Kidney glomerular epithelial cell (primary cell): Measurements from ENCODE around the gene TBC1D28.
"Not testable (repeated sequence)": the region's sequence is repeated elsewhere in the genome, so short reads cannot be mapped to it uniquely, and the experiment has no call there.

Experiments
- DNase-seq: peaks from one replicate; lab custom pipeline; 2025; lab: John Stamatoyannopoulos, UW

Gene TBC1D28

GRCh38 chr17:18644291-18644690, at the start of gene TBC1D28:
TSS of gene TBC1D28 (minus strand) at chr17:18644391. CDS start at chr17:18641352, 3,039 bp downstream.
- not testable (repeated sequence) for DNase-seq

GRCh38 chr17:18682668-18683067, 38.5 kb upstream of the TBC1D28 start:
- not testable (repeated sequence) for DNase-seq

- peak; percentile 76 for DNase-seq
These were observed 37.8 kb upstream of the TBC1D28 start, which contains the start of gene FOXO3B for GRCh38 chr17:18681767-18682571. TSS of gene FOXO3B (minus strand) at chr17:18682314. CDS start at chr17:18681651, 663 bp downstream.

GRCh38 chr17:18677381-18677780, 33.2 kb upstream of the TBC1D28 start:
- DNase-seq, result not testable (repeated sequence)

DNA sequence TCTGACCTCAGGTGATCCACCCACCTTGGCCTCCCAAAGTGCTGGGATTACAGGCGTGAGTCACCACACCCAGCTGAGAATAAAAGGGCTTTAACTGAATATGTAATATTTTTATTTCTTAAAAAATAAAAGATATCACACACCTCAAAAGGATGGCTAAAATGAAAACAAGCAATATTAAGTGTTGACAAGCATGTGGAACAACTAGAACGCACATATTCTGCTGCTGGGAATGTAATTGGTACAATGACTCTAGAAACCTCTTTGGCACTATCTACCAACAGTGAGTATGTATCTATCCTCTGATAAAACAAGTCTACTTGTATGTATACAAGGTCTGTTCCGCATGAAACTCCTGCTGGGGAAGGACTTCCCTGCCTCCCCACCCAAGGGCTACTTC, 32.7 kb upstream of the TBC1D28 start:
- DNase-seq, result not testable (repeated sequence)

- DNase-seq, result not testable (repeated sequence)
These were observed 28.4 kb upstream of the TBC1D28 start for GRCh38 chr17:18672395-18673227.

- not testable (repeated sequence) for DNase-seq
These were observed 24.4 kb upstream of the TBC1D28 start for GRCh38 chr17:18668625-18669024.

DNA sequence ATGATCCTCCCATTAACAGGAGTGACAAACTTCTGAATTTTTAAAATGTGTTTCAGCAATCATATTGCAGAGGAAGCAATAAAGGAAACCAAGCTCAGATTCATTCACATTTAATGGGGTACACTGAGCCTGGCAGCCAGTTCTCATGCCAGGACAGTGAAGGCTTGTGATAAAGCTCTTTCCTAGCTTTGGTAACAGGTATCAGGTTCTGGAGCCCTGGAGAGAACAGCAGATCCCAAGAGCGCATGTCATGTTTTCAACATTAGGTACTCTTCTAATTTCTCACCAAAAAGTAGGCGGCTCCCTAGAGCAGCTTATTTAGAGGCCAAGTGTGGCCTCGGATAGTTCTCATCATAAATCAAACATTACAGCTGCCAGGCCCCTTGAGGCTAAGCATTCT, 23.3 kb upstream of the TBC1D28 start:
- DNase-seq, result not testable (repeated sequence)

DNA sequence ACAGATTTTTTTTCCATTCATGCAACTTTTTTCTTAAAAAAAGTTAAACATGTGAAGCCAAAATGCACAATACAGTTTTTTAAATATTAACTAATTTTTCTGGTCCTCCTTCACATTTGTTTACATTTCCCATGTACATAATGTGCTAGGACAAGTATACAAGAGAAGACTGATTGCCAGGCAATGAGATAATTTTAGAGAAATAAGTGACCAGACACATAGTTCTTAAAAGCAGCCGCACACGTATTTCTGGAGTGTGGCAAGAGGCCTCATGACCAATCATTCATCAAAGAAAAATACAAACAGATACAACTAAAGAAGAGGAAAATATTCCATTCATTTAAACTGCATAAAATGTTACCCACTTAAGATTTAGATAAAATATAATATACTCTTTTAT, 22.1 kb upstream of the TBC1D28 start:
- not testable (repeated sequence) for DNase-seq

DNA sequence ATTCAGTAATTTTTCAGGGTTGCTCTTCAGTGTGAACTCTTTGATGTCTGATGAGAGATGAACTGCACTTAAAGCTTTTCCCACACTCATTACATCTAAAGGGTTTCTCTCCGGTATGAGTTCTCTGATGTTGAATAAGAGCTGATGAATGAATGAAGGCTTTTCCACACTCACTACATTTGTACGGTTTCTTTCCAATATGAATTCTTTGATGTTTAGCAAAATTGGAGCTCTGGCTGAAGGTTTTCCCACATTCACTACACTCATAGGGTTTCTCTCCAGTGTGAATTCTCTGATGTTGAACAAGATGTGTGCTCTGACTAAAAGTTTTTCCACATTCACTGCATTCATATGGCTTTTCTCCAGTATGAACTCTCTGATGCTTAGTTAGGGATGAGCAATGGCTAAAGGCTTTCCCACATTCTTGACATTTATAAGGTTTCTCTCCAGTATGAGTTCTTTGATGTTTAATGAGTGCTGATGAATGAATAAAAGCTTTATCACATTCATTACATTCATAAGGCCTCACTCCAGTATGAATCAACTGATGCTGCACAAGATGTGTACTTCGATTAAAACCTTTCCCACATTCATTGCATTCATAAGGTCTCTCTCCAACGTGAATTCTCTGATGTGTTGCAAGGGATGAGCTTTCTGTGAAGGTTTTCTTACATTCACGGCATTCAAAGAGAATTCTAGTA, 17.9 kb upstream of the TBC1D28 start:
- DNase-seq, result not testable (repeated sequence)

- DNase-seq, result not testable (repeated sequence)
These were observed 5.9 kb upstream of the TBC1D28 start for GRCh38 chr17:18650094-18650493.

- not testable (repeated sequence) for DNase-seq
These were observed 1.1 kb downstream of the TBC1D28 start for GRCh38 chr17:18643124-18643523.

- not testable (repeated sequence) for DNase-seq
These were observed 5.8 kb downstream of the TBC1D28 start for GRCh38 chr17:18638357-18638756.

- not testable (repeated sequence) for DNase-seq
These were observed 8.0 kb downstream of the TBC1D28 start for GRCh38 chr17:18636237-18636636.

GRCh38 chr17:18635773-18636172, 8.4 kb downstream of the TBC1D28 start:
- DNase-seq, result not testable (repeated sequence)

DNA sequence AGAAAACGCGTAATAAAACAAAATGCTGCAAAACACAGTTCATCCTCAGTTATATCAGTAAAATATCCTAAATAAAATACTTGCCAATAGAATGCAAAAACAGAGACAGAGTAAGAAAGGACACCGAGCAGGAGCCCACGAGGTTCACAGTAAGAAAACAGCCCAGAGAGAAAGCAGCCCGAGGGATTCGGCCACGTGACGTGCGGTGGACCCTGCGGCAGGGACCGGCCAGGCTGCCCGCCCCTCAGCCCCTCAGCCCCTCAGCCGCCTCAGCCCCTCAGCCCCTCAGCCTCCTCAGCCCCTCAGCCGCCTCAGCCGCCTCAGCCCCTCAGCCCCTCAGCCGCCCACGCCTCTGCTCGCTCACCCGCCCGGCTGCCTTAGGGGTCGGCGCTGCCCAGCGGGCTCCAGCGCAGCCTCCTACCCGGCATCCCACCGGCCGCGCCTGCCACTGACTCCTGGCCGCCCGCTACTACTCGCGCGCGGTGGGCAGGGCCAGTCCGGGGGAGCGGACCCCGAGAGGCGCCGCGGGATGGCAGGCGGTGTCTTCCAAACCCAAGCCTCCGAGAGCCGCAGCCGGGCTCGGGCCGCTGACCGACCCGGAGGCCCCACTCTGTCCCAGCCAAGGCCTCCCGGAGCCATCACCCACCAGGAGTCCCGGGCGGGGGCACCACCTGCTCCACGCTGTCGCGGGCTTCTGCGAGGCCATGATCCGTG, 9.5 kb downstream of the TBC1D28 start:
- not testable (repeated sequence) for DNase-seq

DNA sequence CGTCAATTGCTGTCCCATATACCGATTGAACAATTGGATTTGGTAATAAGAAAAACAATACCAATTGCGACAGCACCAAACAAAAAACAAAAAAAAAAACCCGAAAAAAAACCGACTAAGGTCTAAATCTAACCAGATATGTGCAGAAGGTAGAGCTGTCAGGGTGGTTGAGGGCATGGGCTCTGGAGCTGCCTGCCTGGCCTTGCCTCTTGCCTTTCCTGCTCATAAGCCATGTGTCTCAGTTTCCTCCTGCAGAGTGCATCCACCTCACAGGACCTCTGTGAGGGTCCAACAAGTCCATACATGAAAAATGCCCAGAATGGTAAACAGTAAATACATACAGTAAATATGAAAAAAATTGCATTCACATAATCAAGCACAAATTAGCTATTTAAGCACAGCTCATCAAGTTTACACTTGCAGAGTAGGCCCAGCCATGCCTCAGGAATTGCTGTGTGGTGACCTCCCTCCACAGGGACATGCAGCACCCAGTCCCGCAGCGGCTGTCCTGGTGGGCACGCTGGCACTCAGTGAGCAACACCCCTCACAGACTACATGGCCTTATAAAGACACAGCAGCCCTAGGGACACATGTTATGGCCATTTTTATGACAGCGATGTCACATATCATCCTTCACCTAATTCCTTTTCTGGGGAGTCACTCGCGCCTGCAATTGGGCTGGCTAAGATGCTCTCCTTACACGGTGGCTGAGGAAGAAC, 17.9 kb downstream of the TBC1D28 start:
- DNase-seq, result no peak

DNA sequence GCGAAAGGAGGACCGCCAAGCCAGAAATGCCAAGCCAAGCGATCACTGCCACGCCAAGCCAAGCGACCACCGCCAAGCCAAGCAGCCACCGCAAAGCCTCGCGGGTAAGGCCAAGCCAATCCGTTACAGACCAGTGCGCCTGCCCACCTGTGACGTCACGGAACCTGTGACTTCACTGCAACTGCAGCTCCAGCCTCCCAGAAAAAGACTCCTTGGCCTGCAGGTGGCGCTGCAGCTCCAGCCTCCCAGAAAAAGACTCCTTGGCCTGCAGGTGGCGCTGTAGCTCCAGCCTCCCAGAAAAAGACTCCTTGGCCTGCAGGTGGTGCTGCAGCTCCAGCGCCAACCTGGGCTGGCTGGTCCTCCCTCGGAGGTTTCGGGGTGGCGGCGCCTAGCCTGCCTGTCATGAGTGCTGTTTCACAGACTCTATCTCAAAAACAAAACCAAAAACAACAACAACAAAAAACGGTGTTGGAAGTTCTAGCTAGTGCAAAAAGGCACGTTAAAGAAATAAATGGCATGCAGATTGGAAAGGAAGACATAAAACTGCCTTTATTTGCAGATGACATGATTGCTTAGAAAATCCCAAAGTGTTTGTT, 18.6 kb downstream of the TBC1D28 start:
- peak; percentile 62 for DNase-seq

GRCh38 chr17:18624862-18625501, 19.2 kb downstream of the TBC1D28 start:
- DNase-seq, result not testable (repeated sequence)

DNA sequence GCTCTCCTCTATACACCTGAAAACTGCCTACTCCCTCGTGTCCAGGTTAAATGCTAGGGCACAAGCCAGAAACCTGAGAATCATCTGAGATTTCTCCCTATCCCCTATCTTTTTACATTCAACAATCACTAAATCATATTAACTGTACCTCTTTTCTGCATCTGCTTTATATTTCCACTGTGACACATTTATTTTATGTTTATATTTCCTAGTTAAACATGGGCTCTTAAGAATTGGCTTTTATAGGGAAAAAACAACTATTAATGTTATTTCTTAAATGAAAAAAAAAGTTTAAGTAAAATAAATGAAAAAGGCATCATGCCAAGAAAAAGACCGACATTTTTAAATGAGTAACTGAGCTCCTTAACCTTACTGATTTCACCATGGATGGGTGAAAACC, 26.6 kb downstream of the TBC1D28 start:
- DNase-seq, result not testable (repeated sequence)
